CD4-positive, alpha-beta T cell treated with Interleukin-15 for 1 hour (primary cell): ENCODE measurements around the gene TFCP2.

Experiments used
- DNase-seq: peaks from one replicate; pipeline ENCODE4 v3.0.0-alpha.2; 2020

Gene TFCP2

GRCh38 chr12:51077930-51078329 is 95.0 kb downstream of the TFCP2 start:
- DNase-seq: no peak

- no peak for DNase-seq
Observed at GRCh38 chr12:51076236-51076930, 96.6 kb downstream of the TFCP2 start.

- no peak for DNase-seq
Observed at GRCh38 chr12:51075390-51075789, 97.5 kb downstream of the TFCP2 start.

- no peak for DNase-seq
Observed at GRCh38 chr12:51071663-51072062, 101.3 kb downstream of the TFCP2 start.

- DNase-seq: no peak
Observed at GRCh38 chr12:51070004-51070403, 102.9 kb downstream of the TFCP2 start.

- DNase-seq: no peak
Observed at GRCh38 chr12:51067771-51068170, 105.2 kb downstream of the TFCP2 start.

GRCh38 chr12:51067229-51067628 is 105.7 kb downstream of the TFCP2 start:
- DNase-seq: no peak

- DNase-seq: no peak
Observed at GRCh38 chr12:51065530-51065929, 107.4 kb downstream of the TFCP2 start.

- no peak for DNase-seq
Observed at GRCh38 chr12:51062631-51063397, 110.1 kb downstream of the TFCP2 start.

- no peak for DNase-seq
Observed at GRCh38 chr12:51059086-51059485, 113.8 kb downstream of the TFCP2 start.

GRCh38 chr12:51056242-51056641 is 116.7 kb downstream of the TFCP2 start:
- DNase-seq: no peak

GRCh38 chr12:51055060-51055459 is 117.9 kb downstream of the TFCP2 start:
- no peak for DNase-seq

GRCh38 chr12:51051787-51052186 is 121.1 kb downstream of the TFCP2 start:
- no peak for DNase-seq

GRCh38 chr12:51049525-51049924 is 123.4 kb downstream of the TFCP2 start:
- no peak for DNase-seq

- no peak for DNase-seq
Observed at GRCh38 chr12:51048661-51049251, 124.2 kb downstream of the TFCP2 start.

- DNase-seq: peak; percentile 95
Observed at GRCh38 chr12:51047655-51048540, 125.0 kb downstream of the TFCP2 start, which contains the start of gene LETMD1. Gene LETMD1, plus strand, starts transcription at chr12:51048327. Its CDS starts 30 bp downstream, at chr12:51048357.
